Mesodermal cell (in vitro differentiated cells): ENCODE measurements around the gene OR1N1. TPM values are rescaled to one million over a fixed set of nuclear protein-coding genes. Genes with fewer than 3 reads are reported as not detected.
"Not testable (repeated sequence)": the region's sequence is repeated elsewhere in the genome, so short reads cannot be mapped to it uniquely, and the experiment has no call there.

Experiments
- H3K27ac ChIP-seq: 2 replicates; pipeline ENCODE4 v1.7.0; 2013; ENCODE audit warnings: mild to moderate bottlenecking, low read depth, low read length, moderate library complexity; ENCODE audit not compliant: severe bottlenecking
- H3K36me3 ChIP-seq: 2 replicates; pipeline ENCODE4 v1.7.1; 2013; ENCODE audit warnings: mild to moderate bottlenecking, low read length, moderate library complexity; ENCODE audit not compliant: control insufficient read depth, insufficient read depth
- H3K4me1 ChIP-seq: one replicate; pipeline ENCODE4 v1.7.1; 2013; ENCODE audit warnings: mild to moderate bottlenecking, low read length; ENCODE audit not compliant: insufficient read depth, control insufficient read depth, poor library complexity, severe bottlenecking
- H3K4me3 ChIP-seq: 2 replicates; pipeline ENCODE4 v1.7.0; 2013; ENCODE audit warnings: low read length, control low read depth, mild to moderate bottlenecking; ENCODE audit not compliant: insufficient read depth, poor library complexity, severe bottlenecking; ENCODE audit errors: extremely low read depth
- H3K9me3 ChIP-seq: 2 replicates; pipeline ENCODE4 v1.7.1; 2013; ENCODE audit warnings: mild to moderate bottlenecking, low read length, moderate library complexity; ENCODE audit not compliant: control insufficient read depth
- WGBS, 2 experiments: methylation state at CpG; one replicate each; pipeline ENCODE4 v1.1.5; 2013; ENCODE audit warnings: missing lambda C conversion rate in 2 of 2; ENCODE audit not compliant: insufficient coverage in 2 of 2; 5-methylcytosine and 5-hydroxymethylcytosine counted together
- polyA plus RNA-seq, 2 experiments: library from polyadenylated mRNA; stranded (reverse); fragments of 50-300 nt; gene quantifications; one replicate each; pipeline ENCODE4 v1.2.3, GENCODE V29; 2013

Gene OR1N1
- polyA plus RNA-seq (2013, experiment 1 of 2): not detected
- not detected for polyA plus RNA-seq (2013, experiment 2 of 2)

GRCh38 chr9:122527193-122527592 is at the start of gene OR1N1:
Gene OR1N1, minus strand, starts transcription at chr9:122527293. Its CDS starts 0 bp downstream, at chr9:122527293.
- H3K9me3 ChIP-seq: peaks cover 11% of the 10 kb centered on the region
- 78 to 87% methylated on average over 3 of the region's 3 CpGs for WGBS, 2 experiments
- no peaks in the 10 kb centered on the region for H3K4me1 ChIP-seq
- H3K4me3 ChIP-seq: no peak within 1 kb of the TSS
- no peak within 1 kb of the TSS for H3K27ac ChIP-seq
- H3K36me3 ChIP-seq: no peaks in the 10 kb centered on the region

- 45 to 48% methylated on average over 2 of the region's 2 CpGs for WGBS, 2 experiments
- H3K9me3 ChIP-seq: peaks cover 14% of the 10 kb centered on the region
- H3K4me3 ChIP-seq: no peak overlapping the region
- H3K27ac ChIP-seq: no peak overlapping the region
- no peaks in the 10 kb centered on the region for H3K4me1 ChIP-seq
- no peaks in the 10 kb centered on the region for H3K36me3 ChIP-seq
These were observed 45.4 kb upstream of the OR1N1 start for GRCh38 chr9:122572456-122572855.

GRCh38 chr9:122567901-122568300 is 40.8 kb upstream of the OR1N1 start:
- 79 to 84% methylated on average over 4 of the region's 4 CpGs for WGBS, 2 experiments
- no peaks in the 10 kb centered on the region for H3K4me1 ChIP-seq

GRCh38 chr9:122562134-122562760 is 35.2 kb upstream of the OR1N1 start:
- H3K36me3 ChIP-seq: no peaks in the 10 kb centered on the region

More at GRCh38 chr9:122567901-122568300, 40.8 kb upstream of the OR1N1 start:
- Histone ChIP-seq H3K36me3 (no peaks in the 10 kb centered on the region), H3K4me3 (no peak overlapping the region), H3K9me3 (peaks cover 9% of the 10 kb centered on the region), H3K27ac (no peak overlapping the region)

GRCh38 chr9:122561446-122561845 is 34.4 kb upstream of the OR1N1 start:
- no peaks in the 10 kb centered on the region for H3K36me3 ChIP-seq
- H3K4me1 ChIP-seq: no peaks in the 10 kb centered on the region
- no peak overlapping the region for H3K27ac ChIP-seq
- H3K9me3 ChIP-seq: peaks cover 5% of the 10 kb centered on the region
- no peak overlapping the region for H3K4me3 ChIP-seq
- WGBS, 2 experiments: 93 to 100% methylated on average over 2 to 3 of the region's 4 CpGs

More at GRCh38 chr9:122562134-122562760, 35.2 kb upstream of the OR1N1 start:
- H3K4me3 ChIP-seq: no peak overlapping the region
- no peaks in the 10 kb centered on the region for H3K4me1 ChIP-seq
- H3K9me3 ChIP-seq: peaks cover 5% of the 10 kb centered on the region
- no peak overlapping the region for H3K27ac ChIP-seq
- 56 to 62% methylated on average over 5 to 8 of the region's 9 CpGs for WGBS, 2 experiments

- Histone ChIP-seq H3K36me3 (no peaks in the 10 kb centered on the region), H3K4me3 (no peak within 1 kb of the TSS), H3K4me1 (no peaks in the 10 kb centered on the region), H3K9me3 (peaks cover 8% of the 10 kb centered on the region), H3K27ac (no peak within 1 kb of the TSS)
- WGBS, 2 experiments: 94% methylated on average over 2 of the region's 2 CpGs; no CpG with 5 or more reads in 1 of the 2 experiments
These were observed 25.7 kb upstream of the OR1N1 start, which contains the start of gene OR1N2 for GRCh38 chr9:122552812-122553211. Gene OR1N2, plus strand, starts transcription at chr9:122553112. Its CDS starts 100 bp downstream, at chr9:122553212.

- WGBS, 2 experiments: 49 to 73% methylated on average over 2 to 3 of the region's 5 CpGs
These were observed 24.3 kb upstream of the OR1N1 start for GRCh38 chr9:122551371-122551770.

GRCh38 chr9:122546196-122546595 is 19.1 kb upstream of the OR1N1 start:
- Histone ChIP-seq H3K27ac (no peak overlapping the region), H3K36me3 (no peaks in the 10 kb centered on the region), H3K4me3 (no peak overlapping the region), H3K9me3 (peaks cover 12% of the 10 kb centered on the region), H3K4me1 (no peaks in the 10 kb centered on the region)
- WGBS, 2 experiments: 51 to 77% methylated on average over 5 to 6 of the region's 8 CpGs

More at GRCh38 chr9:122551371-122551770, 24.3 kb upstream of the OR1N1 start:
- Histone ChIP-seq H3K9me3 (peaks cover 8% of the 10 kb centered on the region), H3K4me1 (no peaks in the 10 kb centered on the region), H3K27ac (no peak overlapping the region), H3K36me3 (no peaks in the 10 kb centered on the region), H3K4me3 (no peak overlapping the region)

GRCh38 chr9:122538757-122539156 is 11.7 kb upstream of the OR1N1 start:
- H3K27ac ChIP-seq: no peak overlapping the region
- H3K4me1 ChIP-seq: no peaks in the 10 kb centered on the region
- no peak overlapping the region for H3K4me3 ChIP-seq
- no CpG with 5 or more reads among the region's 2 CpGs for whole genome bisulfite sequencing, 2 experiments
- no peaks in the 10 kb centered on the region for H3K36me3 ChIP-seq
- H3K9me3 ChIP-seq: peaks cover 12% of the 10 kb centered on the region

- H3K27ac ChIP-seq, H3K36me3 ChIP-seq, H3K4me3 ChIP-seq, H3K9me3 ChIP-seq, H3K4me1 ChIP-seq: not testable (repeated sequence)
- WGBS, 2 experiments: 80% methylated on average over 4 of the region's 7 CpGs; no CpG with 5 or more reads in 1 of the 2 experiments
These were observed 10.0 kb upstream of the OR1N1 start for GRCh38 chr9:122537066-122537465.

GRCh38 chr9:122536134-122536533 is 9.0 kb upstream of the OR1N1 start:
- Histone ChIP-seq H3K4me1 (no peaks in the 10 kb centered on the region), H3K4me3 (no peak overlapping the region), H3K36me3 (no peaks in the 10 kb centered on the region), H3K27ac (no peak overlapping the region), H3K9me3 (peaks cover 4% of the 10 kb centered on the region)
- 50 to 75% methylated on average over 1 of the region's 1 CpG for WGBS, 2 experiments
